DND-41 (cell line): ENCODE measurements around the gene DRD4.

Experiments used
- CTCF ChIP-seq: IDR thresholded peaks from 2 replicates; pipeline ENCODE4 v1.5.1; 2012; ENCODE audit warnings: borderline replicate concordance, low read length, moderate library complexity, mild to moderate bottlenecking; ENCODE audit not compliant: poor library complexity, severe bottlenecking; ENCODE audit errors: extremely low read depth
- EZH2 ChIP-seq: IDR thresholded peaks from 3 replicates; pipeline ENCODE4 v1.6.1; 2012; ENCODE audit warnings: borderline replicate concordance, low read depth, mild to moderate bottlenecking, moderate library complexity, low read length, inconsistent platforms; ENCODE audit not compliant: severe bottlenecking

DNA sequence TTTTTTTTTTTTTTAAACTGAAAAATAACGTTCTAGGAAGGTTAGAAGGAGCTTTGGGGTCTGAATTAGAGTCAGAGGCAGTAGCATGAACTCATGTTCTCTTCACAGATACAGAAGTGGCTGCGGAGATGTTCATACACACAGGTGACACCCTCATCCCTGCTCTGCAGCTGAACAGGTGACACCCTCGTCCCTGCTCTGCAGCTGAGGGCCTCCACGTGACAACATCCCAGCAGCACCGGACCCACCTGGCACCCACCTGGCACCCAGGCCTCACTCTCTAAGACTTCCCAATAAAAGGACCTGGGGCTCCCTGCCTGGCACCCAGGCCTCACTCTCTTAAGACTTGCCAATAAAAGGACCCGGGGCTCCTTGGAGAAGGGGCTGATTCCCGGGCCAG lies 19.8 kb downstream of the DRD4 start:
- TF ChIP-seq CTCF (no peak), EZH2 (no peak)
